GM18508 (cell line): Measurements from ENCODE around the gene IGF2BP3.

Source experiments
- ATAC-seq: cut with Tn5 transposase; IDR thresholded peaks from one replicate; pipeline ENCODE4 v1.9.1; 2021; ENCODE audit warnings: moderate number of reproducible peaks; ENCODE audit not compliant: insufficient read depth, unreplicated experiment

IGF2BP3 gene

GRCh38 chr7:23277359-23277989 is 192.8 kb downstream of the IGF2BP3 start:
- no peak for ATAC-seq

GRCh38 chr7:23276947-23277346 is 193.3 kb downstream of the IGF2BP3 start:
- ATAC-seq, result no peak

- ATAC-seq, result no peak
Observed at GRCh38 chr7:23276376-23276775, 193.9 kb downstream of the IGF2BP3 start.

GRCh38 chr7:23275912-23276311 is 194.4 kb downstream of the IGF2BP3 start:
- no peak for ATAC-seq

- ATAC-seq, result peak; percentile 77
Observed at GRCh38 chr7:23273141-23273599, 197.1 kb downstream of the IGF2BP3 start.

- no peak for ATAC-seq
Observed at GRCh38 chr7:23272275-23272674, 198.0 kb downstream of the IGF2BP3 start.

GRCh38 chr7:23268746-23269145 is 201.5 kb downstream of the IGF2BP3 start:
- no peak for ATAC-seq

GRCh38 chr7:23268167-23268566 is 202.1 kb downstream of the IGF2BP3 start:
- no peak for ATAC-seq

GRCh38 chr7:23267357-23267756 is 202.9 kb downstream of the IGF2BP3 start:
- no peak for ATAC-seq

GRCh38 chr7:23266918-23267317 is 203.4 kb downstream of the IGF2BP3 start:
- ATAC-seq, result no peak

- no peak for ATAC-seq
Observed at GRCh38 chr7:23264916-23265458, 205.3 kb downstream of the IGF2BP3 start.

- ATAC-seq, result no peak
Observed at GRCh38 chr7:23261843-23262452, 208.3 kb downstream of the IGF2BP3 start.

GRCh38 chr7:23260371-23260770 is 209.9 kb downstream of the IGF2BP3 start:
- no peak for ATAC-seq
